Endothelial cell of hepatic sinusoid (primary cell): ENCODE results near the gene MYO5B.
"Not testable (repeated sequence)": the region's sequence is repeated elsewhere in the genome, so short reads cannot be mapped to it uniquely, and the experiment has no call there.

Source experiments
- in situ Hi-C: cut with HindIII; loops from 2 replicates; pipeline ENCODE4 v1.10.0; 2017; ENCODE audit warnings: low sequenced_read_pairs

MYO5B gene

DNA sequence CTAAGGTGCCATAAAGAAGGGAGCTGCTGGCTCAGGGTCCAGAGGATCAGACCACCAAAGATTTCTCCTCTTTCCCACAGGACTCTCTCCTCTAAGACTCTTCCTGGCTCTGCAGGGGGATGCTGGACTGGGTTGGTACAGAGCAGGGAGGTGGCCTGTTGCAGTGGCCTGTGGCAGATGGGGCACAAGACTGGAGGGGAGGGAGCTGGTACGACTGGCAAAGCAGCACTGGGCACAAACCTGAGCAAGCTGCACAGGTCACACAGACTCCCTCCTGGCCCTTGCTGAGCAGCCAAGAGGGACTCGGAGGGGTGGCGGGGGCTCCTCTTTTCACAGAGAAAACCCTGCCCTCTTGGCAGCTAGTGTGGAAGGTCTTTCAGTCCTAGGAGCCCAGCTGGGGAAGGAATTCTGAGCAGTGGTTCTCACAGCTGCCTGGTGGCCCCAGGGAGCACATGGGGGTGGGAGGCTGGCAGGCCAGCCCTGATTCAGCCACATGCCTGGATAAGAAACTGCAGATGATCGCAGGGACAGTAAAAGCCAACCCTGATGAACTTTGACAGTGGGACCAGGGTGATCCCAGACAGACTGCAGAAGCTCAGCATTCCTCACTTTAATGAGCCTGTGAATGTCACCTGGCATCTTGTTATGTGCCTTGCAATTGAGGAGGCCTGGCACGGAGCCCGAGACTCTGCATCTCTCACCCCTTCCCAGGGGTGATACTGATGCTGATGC lies 349.2 kb downstream of the MYO5B start:
- in situ Hi-C loops: no loop called here

DNA sequence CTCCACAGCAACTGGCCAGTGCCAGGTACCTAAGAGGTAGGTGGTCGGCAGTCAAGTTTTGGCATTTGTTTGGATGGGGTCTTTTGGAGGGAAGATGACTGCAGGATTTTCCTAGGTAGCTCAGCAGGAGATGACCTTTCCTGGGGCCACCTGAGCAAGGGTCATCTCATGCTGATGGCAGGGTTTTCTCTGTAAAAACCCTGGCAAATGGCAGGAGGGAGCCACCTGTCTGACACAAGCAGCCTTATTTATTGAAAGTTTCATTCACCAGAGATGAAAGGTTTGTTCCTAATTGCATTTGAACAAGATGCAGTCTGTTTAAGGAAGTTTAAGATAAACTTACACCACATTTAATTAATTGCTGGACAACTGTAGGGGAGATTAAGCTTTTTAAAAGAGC lies 350.0 kb downstream of the MYO5B start:
- in situ Hi-C loops: no loop called here

DNA sequence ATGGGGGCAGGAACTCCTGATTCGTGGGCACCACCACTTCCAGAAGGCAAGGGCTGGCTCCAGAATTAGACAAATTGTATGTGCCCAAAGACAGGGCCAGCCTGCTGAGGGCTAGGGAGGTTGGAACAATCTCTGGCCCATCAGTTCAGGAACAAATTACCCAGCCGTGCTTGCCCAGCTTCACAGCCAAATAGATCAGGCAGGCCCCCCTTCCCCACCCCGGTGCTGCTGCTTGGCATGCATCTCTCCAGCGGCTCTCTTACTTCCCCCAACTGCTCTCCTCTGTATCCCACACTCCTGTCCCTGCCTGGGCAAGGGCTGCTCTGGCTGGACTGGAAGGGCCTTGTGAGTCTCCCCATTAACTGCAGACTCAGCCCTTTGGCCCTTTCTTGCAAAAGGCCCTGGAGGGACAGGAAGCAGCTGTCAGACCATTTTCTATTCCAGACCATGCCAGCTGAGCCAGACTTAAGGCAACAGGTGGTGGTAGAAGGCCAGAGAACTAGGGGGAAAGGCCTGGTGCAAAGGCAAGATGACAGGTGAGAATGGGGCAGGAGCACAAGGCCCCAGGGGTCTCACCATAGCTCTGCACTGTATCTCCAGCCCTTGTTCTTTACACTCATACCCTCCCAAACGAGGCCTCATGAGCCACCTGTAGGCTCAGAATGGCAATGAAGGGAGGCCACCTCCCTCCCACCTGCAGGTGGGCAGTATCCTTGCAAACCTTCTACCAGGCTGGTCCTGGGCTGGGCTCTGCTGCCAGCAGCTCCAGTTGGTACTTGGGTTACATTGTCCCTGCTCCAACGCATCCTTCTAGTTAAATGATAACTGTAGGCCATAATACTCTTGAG lies 350.9 kb downstream of the MYO5B start:
- in situ Hi-C loops: no loop called here

DNA sequence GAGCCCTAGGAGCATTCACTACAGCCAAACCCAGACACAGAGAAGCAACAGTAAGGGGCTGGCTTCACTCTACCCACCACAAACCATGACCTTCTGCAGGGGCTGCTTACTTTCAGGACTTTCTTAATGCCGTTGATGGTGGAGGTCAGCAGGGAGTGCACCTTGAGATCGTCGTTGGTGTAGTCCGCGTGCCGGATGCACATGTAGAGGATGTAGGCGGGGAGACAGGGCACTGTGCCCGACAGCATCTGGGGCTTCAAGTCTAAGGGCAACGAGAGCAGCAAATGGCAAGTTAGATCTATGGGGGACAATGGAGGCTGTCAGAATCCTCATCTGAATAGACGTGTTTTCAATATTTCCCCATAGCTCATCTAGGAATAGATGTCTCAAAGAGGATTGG lies 351.8 kb downstream of the MYO5B start:
- in situ Hi-C loops: no loop called here

DNA sequence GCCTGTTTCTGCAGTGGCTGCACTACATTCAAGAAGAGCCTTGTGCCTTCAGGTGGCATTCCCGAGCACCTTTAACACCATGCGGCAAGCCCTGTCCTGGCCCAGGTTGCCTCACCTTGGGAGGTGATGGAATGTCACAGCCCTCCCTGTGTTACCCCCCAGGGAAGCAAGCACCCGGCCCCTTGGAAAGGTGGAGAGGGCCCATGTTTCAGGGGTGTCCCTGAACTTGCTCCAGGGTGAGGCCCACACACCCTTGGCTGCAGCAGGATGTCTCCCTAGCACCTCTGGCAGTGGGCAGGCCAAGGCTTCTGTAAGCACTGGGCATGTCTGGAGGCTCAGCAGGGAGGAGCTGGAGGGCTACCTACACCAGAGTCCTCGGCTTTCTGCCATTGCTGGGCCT lies 352.3 kb downstream of the MYO5B start:
- in situ Hi-C loops: no loop called here

DNA sequence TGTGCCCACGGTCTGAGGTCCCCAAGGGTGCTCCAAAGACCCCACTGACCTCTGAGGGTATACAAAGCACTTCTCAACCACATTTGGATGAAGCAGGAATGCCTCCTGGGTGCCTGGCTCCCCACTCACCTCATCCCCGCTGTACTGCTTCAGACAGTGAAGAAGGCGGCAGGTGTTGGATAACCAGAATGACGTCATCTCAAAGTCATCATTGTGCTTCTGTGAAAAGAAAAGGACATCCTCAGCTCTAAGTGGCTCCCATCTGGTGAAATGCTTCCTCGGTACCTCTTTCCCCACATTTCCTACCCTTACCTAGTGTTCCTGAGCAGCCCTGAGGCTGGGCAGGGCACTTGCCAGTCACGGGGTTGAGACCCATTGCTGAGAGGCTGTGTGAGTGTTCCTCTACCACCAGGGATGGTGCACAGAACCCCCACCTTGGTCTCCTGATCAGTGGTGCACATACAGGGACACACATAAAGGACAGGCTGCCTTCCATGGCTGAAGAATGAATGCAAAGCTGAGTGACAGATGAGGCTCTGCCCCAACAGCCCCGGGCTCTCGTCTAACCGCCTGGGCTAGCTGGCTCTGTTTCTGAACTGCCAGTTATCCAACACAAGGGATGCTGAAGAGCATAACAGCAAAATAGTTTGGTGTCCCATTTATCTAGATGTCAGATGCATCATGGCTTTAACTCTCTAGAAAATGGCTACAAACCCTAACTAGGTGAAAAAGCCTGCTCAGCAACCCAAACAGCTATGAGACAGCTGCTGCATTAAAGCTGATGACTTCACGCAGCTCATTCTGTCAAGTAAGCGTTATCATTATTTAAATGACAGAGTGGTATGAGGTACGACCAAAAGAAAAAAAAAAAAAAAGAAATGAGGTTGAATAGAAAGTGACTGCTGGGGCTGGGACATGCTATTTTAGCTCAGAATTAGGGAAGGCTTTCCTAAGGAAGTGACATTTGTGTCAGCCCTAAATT lies 353.4 kb downstream of the MYO5B start:
- in situ Hi-C loops: no loop called here

DNA sequence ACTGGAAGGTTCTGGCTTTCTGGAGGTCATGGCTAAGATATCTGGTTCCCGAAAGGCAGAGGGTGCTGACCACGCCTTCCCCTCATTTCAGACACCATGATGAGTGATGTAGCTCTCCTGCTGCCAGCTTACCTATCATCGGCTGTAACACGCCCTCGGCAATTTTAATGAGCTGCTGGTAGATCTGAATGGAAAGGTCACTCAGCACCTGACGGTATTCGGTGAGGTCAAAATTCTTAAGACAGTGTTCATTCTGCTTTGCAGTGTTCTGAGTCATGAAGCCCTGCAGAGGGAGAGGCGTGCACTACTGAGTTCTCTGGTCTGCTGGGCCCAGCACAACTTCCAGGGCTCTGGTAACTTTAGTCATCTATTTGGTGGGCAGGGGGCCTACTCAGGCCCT lies 355.9 kb downstream of the MYO5B start:
- in situ Hi-C loops: no loop called here

DNA sequence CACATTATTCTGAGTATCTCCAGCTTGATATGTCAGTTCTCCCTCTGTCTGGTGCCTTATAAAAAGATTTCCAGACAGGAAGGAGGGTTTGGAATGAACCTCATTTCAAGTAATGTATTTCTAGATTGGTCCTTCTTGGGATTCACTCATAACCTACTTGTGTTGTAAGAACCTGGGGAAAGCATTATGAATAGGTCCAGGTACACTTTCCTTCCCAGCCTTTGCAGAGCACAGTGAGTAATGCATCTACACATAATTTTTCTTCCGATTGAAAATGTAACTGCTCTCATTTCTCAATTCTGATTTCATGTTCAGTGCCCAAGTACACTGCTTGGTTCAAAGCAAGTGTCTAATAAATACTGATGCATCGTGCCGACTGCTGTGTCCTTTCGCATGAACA lies 356.6 kb downstream of the MYO5B start:
- in situ Hi-C loops: no loop called here

DNA sequence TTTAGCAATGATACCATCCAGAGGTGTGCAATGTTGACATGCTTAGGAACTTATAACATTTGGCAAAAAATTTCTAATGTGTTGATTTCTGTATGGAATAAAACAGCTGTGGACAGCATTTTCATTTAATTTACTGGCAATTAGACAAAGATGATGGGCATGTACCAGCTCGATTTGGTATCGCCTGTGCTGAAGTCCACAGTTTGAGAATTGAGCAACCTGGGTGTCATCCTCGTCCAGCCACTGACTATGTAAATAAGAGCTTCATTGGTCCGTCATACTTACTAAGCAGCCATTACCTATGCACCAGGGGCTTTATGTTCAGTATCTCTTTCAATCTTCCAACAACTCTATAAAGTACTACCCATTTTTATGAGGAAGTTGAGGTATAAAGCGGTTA lies 357.1 kb downstream of the MYO5B start:
- in situ Hi-C loops: no loop called here

DNA sequence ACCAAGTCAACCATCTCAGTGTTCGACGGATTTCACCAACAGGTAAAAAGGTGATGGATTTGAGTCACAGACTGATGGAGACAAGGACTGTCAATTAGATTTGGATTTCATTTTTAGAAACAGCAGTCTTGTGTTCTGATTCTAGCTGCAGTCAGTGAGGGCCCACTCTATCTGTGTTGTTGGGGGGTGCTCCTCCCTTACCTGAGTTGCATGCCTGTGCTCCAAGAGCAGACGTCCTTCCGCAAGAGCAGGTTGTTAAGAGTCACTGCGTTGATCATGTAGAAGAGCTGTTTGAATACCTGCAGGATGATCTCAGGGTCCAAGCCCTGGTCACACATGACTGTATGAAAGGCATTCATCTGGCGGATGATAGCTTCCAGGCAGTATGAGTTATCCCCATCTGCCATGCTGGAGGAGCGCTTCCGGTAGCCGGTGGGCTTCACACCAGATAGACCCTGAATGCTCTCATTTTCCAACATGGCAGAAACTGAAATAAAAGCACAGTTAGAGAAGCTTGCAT lies 357.6 kb downstream of the MYO5B start:
- in situ Hi-C loops: not testable (repeated sequence)

DNA sequence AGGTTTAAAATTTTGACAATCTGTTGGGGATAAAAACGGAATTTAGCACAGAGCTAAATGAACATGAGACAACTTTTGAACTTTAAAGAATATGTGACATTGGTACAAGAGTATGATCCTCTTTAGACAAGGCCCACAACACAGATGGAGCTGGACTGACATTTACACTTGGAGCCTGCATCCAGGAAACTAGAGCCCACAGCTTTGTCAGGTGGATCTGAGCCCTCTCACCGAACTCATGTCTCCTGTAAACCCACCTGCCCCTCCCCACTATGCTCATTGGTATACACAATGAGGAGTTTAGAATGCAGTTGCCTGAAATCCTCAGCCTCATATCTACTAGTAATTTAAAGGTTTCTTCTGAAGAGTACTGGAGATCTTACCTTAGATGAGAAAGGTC lies 359.5 kb downstream of the MYO5B start:
- in situ Hi-C loops: no loop called here

DNA sequence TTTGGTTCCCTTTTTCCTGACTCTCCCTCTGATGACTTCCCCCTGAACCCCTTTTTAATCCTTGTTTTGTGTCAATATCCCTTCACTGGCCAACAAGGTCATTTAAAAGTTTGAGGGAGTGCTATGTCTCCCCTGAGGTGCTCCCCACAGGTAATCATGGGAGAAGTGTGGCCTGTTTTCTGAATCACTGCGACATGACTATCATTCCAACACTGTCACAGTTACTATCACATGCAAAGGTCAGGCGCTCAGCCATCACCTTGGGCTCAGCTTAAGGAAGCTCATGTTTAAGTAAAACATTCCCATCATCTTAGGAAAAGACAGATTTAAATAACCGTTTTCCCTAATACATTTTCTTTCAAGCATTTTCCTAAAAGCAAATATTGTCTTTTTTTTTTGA lies 360.7 kb downstream of the MYO5B start:
- in situ Hi-C loops: no loop called here

DNA sequence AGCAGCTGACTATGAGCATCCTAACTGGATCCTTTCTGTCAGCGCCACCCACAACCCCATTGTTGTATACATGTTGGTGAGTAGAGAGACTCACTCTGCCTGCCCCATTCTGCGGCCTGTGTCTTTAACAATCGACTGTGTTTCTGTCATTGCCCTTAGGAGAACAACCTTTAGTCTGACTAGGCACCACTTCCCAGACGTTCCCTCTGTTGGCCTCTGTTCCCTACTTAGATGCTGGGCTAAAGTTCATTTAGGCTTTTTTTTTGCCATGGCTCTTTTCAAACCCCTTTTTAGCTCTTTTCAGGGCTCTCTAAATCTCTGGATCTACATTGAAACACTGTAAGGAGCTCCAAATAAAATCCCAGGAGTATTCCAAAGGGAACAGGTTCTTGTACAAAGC lies 361.1 kb downstream of the MYO5B start:
- in situ Hi-C loops: no loop called here

DNA sequence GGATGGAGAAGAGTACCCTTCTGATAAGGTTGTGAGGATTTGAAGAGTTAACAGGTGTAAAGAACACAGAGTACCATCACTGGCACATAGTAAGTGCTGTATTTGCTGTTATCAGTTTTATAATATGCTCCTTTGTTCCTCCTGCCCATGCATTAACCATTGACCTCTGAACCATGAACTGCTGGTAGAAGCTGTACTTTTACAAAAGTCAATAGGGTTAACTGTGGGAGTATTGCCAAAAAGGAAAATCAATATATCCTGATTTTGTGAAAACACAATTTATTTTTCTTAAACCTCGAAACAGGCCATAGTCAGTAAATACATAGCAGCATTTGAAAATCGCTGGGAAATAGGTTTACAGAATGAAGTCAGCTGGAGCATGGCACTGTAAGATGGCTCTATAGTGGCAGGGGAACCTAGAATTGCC lies 362.7 kb downstream of the MYO5B start:
- in situ Hi-C loops: no loop called here

DNA sequence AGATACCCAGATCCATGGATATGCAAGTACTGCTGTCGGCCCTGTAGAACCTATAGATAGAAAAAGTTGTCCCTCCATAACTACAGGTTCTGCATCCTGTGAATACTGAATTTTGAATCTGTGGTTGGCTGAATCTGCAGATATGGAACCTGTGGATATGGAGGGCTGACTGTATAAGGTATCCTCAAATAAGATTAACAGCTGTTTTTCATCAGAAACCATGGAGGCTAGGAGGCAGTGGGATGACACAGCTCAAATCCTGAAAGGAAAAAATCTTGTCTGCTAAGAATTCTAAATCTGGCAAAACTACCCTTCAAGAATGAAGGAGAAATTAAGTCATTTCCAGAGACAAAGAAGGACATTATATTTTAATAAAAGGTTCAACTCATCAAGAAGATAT lies 367.0 kb downstream of the MYO5B start:
- in situ Hi-C loops: no loop called here

DNA sequence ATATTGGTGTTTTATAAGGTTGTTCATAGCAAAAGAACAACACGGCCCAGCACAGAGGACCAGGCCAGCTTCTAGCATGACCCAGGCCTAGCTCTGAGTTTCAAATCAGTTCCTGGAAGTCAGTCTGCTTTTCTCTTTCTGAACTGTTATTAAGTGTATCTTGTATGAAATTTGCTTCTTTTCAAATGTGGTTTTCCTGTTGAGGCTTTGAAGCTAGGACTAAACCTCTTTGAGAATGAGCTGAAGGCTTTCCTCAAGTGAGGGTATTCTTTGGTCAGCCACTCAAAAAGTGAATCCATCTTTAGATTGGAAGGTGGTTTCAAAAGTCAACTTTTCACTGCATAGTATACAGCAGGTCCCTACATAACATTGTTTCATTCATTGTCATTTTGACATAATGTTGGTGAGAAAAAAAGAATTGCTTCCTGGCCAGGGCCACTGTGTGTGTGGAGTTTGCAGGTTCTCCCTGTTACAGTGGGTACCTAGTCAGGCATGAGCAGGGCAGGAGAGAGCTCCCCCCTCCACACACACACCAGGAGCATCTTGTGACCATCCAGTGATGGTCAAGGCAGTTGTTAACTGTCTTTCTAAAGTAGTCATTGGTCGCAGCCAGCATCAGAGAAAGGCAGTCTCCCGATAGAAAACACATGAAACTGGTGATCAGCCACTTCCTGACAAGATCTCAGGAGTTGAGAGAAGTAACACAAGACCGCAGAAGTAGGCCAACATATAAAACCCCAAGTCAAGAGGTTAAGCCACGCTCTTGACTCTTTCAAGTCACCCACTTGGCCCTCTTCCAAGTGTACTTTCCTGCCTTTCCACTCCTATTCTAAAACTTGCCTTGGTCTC lies 374.9 kb downstream of the MYO5B start:
- in situ Hi-C loops: no loop called here

DNA sequence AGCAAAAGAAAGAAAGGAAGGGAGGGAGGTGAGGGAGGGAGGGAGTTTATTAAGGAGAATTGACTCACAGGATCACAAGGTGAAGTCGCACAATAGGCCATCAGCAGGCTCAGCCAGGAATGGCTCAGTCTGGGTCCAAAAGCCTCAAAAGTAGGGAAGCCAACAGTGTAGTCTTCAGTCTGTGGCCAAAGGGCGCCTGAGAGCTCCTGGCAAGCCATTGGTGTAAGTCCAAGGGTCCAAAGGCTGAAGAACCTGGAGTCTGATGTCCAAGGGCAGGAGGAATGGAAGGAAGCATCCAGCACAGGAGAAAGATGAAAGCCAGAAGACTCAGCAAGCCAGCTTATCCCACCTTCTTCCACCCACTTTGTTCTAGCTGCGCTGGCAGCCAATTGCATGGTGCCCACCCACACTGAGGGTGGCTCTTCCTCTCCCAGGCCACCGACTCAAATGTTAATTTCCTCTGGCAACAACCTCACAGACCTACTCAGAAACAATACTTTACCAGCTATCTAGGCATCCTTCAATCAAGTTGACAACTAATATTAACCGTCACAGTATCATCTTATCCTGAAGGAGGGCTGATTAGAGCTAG lies 375.8 kb downstream of the MYO5B start:
- in situ Hi-C loops: no loop called here

DNA sequence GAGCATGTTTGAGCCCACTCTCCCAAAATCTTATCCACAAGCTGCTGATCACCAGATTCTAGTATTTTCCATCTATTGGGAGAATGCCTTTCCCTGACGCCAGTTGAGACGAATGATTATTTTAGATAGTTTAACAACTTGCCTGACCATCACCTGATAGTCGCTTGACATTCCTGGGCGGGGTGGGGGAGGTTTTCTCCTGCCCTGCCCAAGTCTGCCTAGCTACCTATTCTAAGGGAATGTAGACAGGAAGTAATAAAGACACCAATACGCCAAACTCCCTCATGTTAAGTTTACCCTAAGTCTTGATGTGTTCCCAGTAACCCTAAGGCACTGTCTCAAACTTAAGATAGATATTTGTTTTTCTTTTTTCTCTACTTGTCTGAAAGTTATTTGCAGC lies 377.0 kb downstream of the MYO5B start:
- in situ Hi-C loops: no loop called here

DNA sequence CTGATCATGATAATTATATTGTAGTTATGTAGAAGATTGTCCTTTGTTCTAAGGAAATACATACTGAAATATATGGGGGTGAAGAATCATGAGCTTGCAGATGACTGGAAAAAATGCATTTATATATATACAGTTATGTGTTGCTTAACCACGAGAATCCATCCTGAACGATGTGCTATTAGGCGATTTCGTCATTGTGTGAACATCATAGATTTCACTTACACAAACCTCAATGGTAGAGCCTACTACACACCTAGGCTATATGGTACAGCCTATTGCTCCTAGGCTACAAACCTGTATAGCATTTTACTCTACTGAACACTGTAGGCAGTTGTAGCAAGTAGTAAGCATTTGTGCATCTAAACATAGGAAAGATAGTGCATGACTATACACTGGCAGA lies 379.0 kb downstream of the MYO5B start:
- in situ Hi-C loops: no loop called here

DNA sequence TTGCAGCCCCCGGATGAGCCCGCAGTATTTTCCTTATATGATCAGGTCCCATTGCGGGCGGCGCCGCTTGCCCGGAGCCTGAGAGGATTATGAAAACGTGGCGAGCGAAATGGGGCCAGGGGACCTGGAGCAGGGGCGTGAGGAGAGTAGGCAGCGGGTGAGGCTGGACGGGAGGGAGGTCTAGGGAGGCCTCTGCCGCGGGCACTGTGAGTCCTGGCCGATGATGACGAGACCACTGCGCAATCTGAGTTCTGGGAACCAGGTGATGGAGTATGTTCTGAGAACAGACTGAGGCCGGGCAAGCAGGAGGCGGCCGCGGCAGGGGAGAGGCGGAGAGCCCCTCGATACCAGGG lies 380.8 kb downstream of the MYO5B start:
- in situ Hi-C loops: no loop called here
